Fibroblast of lung (primary cell): ENCODE data around the gene PRPF6. TPM values are rescaled to one million over a fixed set of nuclear protein-coding genes. Genes with fewer than 3 reads are reported as not detected.

Experiments
- DNase-seq, 2 donors: peaks; one replicate each; pipeline versions ENCODE4 v3.0.0 to v3.0.0-alpha.2; 2010; ENCODE audit warnings: low read depth in 2 of 2
- H2AFZ ChIP-seq: 2 replicates; pipeline ENCODE4 v1.5.1; 2012; ENCODE audit warnings: low read length, control low read depth, inconsistent platforms
- H3K27ac ChIP-seq: 2 replicates; pipeline ENCODE4 v1.5.1; 2011; ENCODE audit warnings: low read length, control low read depth; ENCODE audit not compliant: insufficient read depth
- H3K27me3 ChIP-seq: 2 replicates; pipeline ENCODE4 v1.5.1; 2011; ENCODE audit warnings: mild to moderate bottlenecking, low read length; ENCODE audit not compliant: control insufficient read depth, insufficient read depth
- H3K36me3 ChIP-seq: 2 replicates; pipeline ENCODE4 v1.5.1; 2011; ENCODE audit warnings: low read length; ENCODE audit not compliant: control insufficient read depth, insufficient read depth
- H3K4me1 ChIP-seq: 2 replicates; pipeline ENCODE4 v1.5.1; 2011; ENCODE audit warnings: low read length; ENCODE audit not compliant: control insufficient read depth, insufficient read depth; ENCODE audit errors: extremely low read depth
- H3K4me2 ChIP-seq: 2 replicates; pipeline ENCODE4 v1.5.1; 2011; ENCODE audit warnings: low read length, control low read depth; ENCODE audit not compliant: insufficient read depth; ENCODE audit errors: extremely low read depth
- H3K4me3 ChIP-seq, 4 experiments: fragments of 200-600 bp in 1 of 4; sonication (generic) in 1 of 4; replicated peaks in 1 of 4; 2 replicates each; pipeline ENCODE4 v1.5.1; 2011 to 2016; ENCODE audit warnings: low read length in 4 of 4, low read depth in 3 of 4, mild to moderate bottlenecking in 3 of 4, control low read depth in 2 of 4, inconsistent platforms in 1 of 4, mixed read lengths in 1 of 4; ENCODE audit not compliant: insufficient read depth in 1 of 4; ENCODE audit errors: control extremely low read depth in 1 of 4
- H3K79me2 ChIP-seq: 2 replicates; pipeline ENCODE4 v1.5.1; 2012; ENCODE audit warnings: mild to moderate bottlenecking, low read length, inconsistent platforms; ENCODE audit not compliant: control insufficient read depth, insufficient read depth
- H3K9ac ChIP-seq: 2 replicates; pipeline ENCODE4 v1.5.1; 2011; ENCODE audit warnings: mild to moderate bottlenecking, low read length, control low read depth; ENCODE audit not compliant: insufficient read depth
- H3K9me3 ChIP-seq: 2 replicates; pipeline ENCODE4 v1.5.1; 2012; ENCODE audit warnings: low read depth, low read length; ENCODE audit not compliant: control insufficient read depth, insufficient read depth
- H4K20me1 ChIP-seq: 2 replicates; pipeline ENCODE4 v1.5.1; 2011; ENCODE audit warnings: low read length; ENCODE audit not compliant: control insufficient read depth, insufficient read depth; ENCODE audit errors: extremely low read depth
- EZH2 ChIP-seq: IDR thresholded peaks from 2 replicates; pipeline ENCODE4 v1.5.1; 2012; ENCODE audit warnings: low read length, control low read depth, mild to moderate bottlenecking; ENCODE audit errors: missing control alignments
- polyA minus RNA-seq: library from RNA; depleted of rRNA, polyadenylated mRNA; stranded (reverse); fragments of >200 nt; gene quantifications from 2 replicates; pipeline ENCODE4 v1.2.3, GENCODE V29; 2011; ENCODE audit warnings: low replicate concordance
- polyA plus RNA-seq, 2 donors: library from polyadenylated mRNA; depleted of rRNA in 1 of 2; stranded (reverse) in 1 of 2; unstranded in 1 of 2; fragments of >200 nt; gene quantifications; 2 replicates each; pipeline ENCODE4 v1.2.1, GENCODE V29; 2011 to 2012; ENCODE audit warnings: missing spikeins in 1 of 2
- total RNA-seq: library from RNA; depleted of rRNA; stranded (reverse); fragments of >200 nt; gene quantifications from 2 replicates; pipeline ENCODE4 v1.2.1, GENCODE V29; 2014
- TF ChIP-seq, protein P1 (sequence below), 2 donors: IDR thresholded peaks in 1 of 2; conservative IDR thresholded peaks in 1 of 2; 1 replicate in 1 of 2; 2 replicates in 1 of 2; pipeline ENCODE4 v1.5.1; 2011 to 2012; ENCODE audit warnings: low read length in 2 of 2, control low read depth in 1 of 2, inconsistent platforms in 1 of 2, low read depth in 1 of 2, mild to moderate bottlenecking in 1 of 2

Gene PRPF6
- total RNA-seq (52.0 and 55.2 TPM in 2 replicates), polyA plus RNA-seq (28.2 and 40.5 TPM in 2 replicates), polyA minus RNA-seq (58.5 and 85.6 TPM in 2 replicates)
- 48.5 and 62.9 TPM in 2 replicates for polyA plus RNA-seq (2012)

DNA sequence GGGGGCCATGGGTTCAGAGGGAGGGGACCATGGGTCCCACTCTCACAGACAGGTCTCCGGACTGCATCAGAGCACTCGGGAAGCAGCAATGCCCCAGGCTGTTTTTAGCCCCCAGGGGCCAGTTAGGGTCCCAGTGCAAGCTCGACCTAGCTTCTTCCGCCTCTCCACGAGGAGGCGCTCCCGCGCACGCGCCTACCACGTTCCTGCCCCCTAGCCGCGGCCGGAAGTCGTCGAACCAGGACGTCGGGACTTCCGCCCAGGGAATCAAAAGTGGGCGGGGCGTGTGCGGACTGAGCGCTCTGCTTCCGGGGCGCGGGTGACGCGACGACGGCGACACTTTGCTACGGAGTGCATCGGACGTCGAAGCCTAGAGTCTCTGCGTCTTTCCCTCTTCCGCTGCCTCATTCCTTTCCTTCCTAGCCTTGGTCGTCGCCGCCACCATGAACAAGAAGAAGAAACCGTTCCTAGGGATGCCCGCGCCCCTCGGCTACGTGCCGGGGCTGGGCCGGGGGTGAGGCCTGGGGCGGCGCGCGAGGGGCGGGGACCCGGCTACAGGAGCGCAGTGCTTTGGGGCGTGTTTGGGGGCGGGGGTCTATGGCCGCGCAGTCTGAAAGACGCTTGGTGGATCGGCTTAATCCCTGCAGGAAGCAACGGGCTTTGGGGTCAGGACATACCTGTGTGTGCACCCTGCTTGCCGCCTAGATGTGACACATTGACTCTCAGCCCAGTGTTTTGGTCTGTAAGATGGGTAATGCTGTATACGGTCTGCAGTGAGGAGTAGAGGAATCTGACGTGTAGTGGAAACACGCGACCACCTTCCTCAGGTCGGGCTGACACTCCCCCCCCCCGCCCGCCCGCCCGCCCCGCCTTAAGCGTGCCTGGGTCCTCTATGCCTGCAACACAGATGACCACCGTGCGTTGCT is at the start of gene PRPF6:
TSS of gene PRPF6 (plus strand) at position 327 of the 923 bp plus-strand sequence. CDS start at position 441, 114 bp downstream.
- Histone ChIP-seq H3K4me3 (peak within 1 kb of the TSS; percentile 71 to 97 (median 89)), H3K27ac (peak within 1 kb of the TSS; percentile 83), H4K20me1 (no peaks in the 10 kb centered on the region), H3K9me3 (no peaks in the 10 kb centered on the region), H3K36me3 (peaks cover 6% of the 10 kb centered on the region), H3K27me3 (no peaks in the 10 kb centered on the region), H3K79me2 (peaks cover 16% of the 10 kb centered on the region), H3K4me2 (peak within 1 kb of the TSS; percentile 88), H3K9ac (peak within 1 kb of the TSS; percentile 83), H2AFZ (peak within 1 kb of the TSS; percentile 84), H3K4me1 (peaks cover 13% of the 10 kb centered on the region)
- DNase-seq: peak; percentile 93 to 94
- TF ChIP-seq EZH2: no peak
- TF ChIP-seq, protein P1, sequence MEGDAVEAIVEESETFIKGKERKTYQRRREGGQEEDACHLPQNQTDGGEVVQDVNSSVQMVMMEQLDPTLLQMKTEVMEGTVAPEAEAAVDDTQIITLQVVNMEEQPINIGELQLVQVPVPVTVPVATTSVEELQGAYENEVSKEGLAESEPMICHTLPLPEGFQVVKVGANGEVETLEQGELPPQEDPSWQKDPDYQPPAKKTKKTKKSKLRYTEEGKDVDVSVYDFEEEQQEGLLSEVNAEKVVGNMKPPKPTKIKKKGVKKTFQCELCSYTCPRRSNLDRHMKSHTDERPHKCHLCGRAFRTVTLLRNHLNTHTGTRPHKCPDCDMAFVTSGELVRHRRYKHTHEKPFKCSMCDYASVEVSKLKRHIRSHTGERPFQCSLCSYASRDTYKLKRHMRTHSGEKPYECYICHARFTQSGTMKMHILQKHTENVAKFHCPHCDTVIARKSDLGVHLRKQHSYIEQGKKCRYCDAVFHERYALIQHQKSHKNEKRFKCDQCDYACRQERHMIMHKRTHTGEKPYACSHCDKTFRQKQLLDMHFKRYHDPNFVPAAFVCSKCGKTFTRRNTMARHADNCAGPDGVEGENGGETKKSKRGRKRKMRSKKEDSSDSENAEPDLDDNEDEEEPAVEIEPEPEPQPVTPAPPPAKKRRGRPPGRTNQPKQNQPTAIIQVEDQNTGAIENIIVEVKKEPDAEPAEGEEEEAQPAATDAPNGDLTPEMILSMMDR (conservative IDR thresholded peaks at IDR 0.05 in 1 of 2, IDR thresholded peaks at IDR 0.05 in 1 of 2; ENCODE audit: low read depth in 1 of 2, low read length in 2 of 2): peak; percentile 87 to 91

DNA sequence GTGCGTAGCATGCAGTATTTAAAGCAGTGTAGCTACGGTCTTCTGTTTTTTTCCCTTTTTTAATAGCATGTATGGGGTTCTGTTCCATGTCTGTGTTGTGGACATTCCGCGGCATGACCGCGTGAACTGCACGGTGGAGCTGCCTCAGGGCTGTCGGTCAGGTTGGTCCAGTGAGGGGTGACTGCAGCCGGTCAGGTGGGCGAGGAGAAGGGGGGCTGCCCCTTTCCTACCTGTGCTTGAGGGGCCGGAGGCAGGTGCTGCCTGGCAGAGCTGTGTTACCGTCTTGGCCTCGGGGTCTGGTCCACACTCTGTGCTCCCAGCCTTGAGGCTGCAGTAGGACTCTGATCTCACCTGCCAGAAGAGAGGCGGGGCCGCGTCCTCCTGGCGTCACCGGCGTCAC is 49.2 kb upstream of the PRPF6 start:
- H2AFZ ChIP-seq: no peak overlapping the region
- no peak overlapping the region for H3K9ac ChIP-seq
- H3K27me3 ChIP-seq: no peaks in the 10 kb centered on the region
- no peaks in the 10 kb centered on the region for H4K20me1 ChIP-seq
- H3K36me3 ChIP-seq: peaks cover 25% of the 10 kb centered on the region
- no peaks in the 10 kb centered on the region for H3K9me3 ChIP-seq
- H3K27ac ChIP-seq: no peak overlapping the region
- H3K4me2 ChIP-seq: no peak overlapping the region
- peaks cover 3% of the 10 kb centered on the region for H3K79me2 ChIP-seq
- TF ChIP-seq, protein P1 (conservative IDR thresholded peaks at IDR 0.05 in 1 of 2, IDR thresholded peaks at IDR 0.05 in 1 of 2; ENCODE audit: low read depth in 1 of 2, low read length in 2 of 2): no peak
- no peak for TF ChIP-seq EZH2
- H3K4me1 ChIP-seq: no peaks in the 10 kb centered on the region
- no peak overlapping the region for H3K4me3 ChIP-seq
- DNase-seq: no peak

- Histone ChIP-seq H3K27ac (no peak overlapping the region), H3K4me1 (no peaks in the 10 kb centered on the region), H3K79me2 (peaks cover 1% of the 10 kb centered on the region), H3K27me3 (no peaks in the 10 kb centered on the region), H3K4me2 (no peak overlapping the region), H4K20me1 (no peaks in the 10 kb centered on the region), H3K9ac (no peak overlapping the region), H3K36me3 (peaks cover 25% of the 10 kb centered on the region), H2AFZ (no peak overlapping the region), H3K4me3 (no peak overlapping the region), H3K9me3 (no peaks in the 10 kb centered on the region)
- no peak for DNase-seq
- TF ChIP-seq, protein P1 (conservative IDR thresholded peaks at IDR 0.05 in 1 of 2, IDR thresholded peaks at IDR 0.05 in 1 of 2; ENCODE audit: low read depth in 1 of 2, low read length in 2 of 2): no peak
- no peak for TF ChIP-seq EZH2
These were observed 48.2 kb upstream of the PRPF6 start for GRCh38 chr20:63932606-63933160.
